A673 (cell line): Measurements from ENCODE around the gene RHBDF2.

Experiments used
- CTCF ChIP-seq: fragments of 300-800, 200-600 bp; sonication (generic); conservative IDR thresholded peaks from 2 replicates; pipeline ENCODE4 v1.5.1; 2017; ENCODE audit warnings: low read depth, mild to moderate bottlenecking, antibody characterized with exemption, low read length, moderate library complexity, mixed read lengths
- EZH2 ChIP-seq: fragments of 200-600 bp; sonication (generic); IDR thresholded peaks from 2 replicates; pipeline ENCODE4 v1.6.1; 2017; ENCODE audit warnings: borderline replicate concordance, low read depth, mild to moderate bottlenecking, mixed read lengths, antibody characterized with exemption, low read length; ENCODE audit not compliant: poor library complexity, severe bottlenecking

- TF ChIP-seq CTCF: no peak
- no peak for TF ChIP-seq EZH2
Measured at GRCh38 chr17:76501018-76501826, at the start of gene RHBDF2.
